K562 (cell line): ENCODE results near the gene ATXN3. TPM values are rescaled to one million over a fixed set of nuclear protein-coding genes. Genes with fewer than 3 reads are reported as not detected.

Source experiments
- ATAC-seq: fragments of 200-7000 bp; cut with Tn5 transposase; 3 replicates; pipeline ENCODE4 v1.9.1; 2020; ENCODE audit warnings: moderate library complexity
- BruUV-seq: library from RNA; stranded (reverse); fragments of 400-500 nt; replicated peaks from 2 replicates; lab custom pipeline; 2021; lab: Mats Ljungman, UMichigan
- CTCF ChIA-PET: fragments of 300-600 bp; formaldehyde crosslinking; extraction: SDS; loops from one replicate; lab custom pipeline; 2021; ENCODE audit warnings: low intra/inter-chr PET ratio; lab: Yijun Ruan, JAX
- POLR2A ChIA-PET: fragments of 300-600, 350-650 bp; sonication (Branson Sonifier 250); formaldehyde crosslinking; extraction: SDS; loops from one replicate; lab custom pipeline; 2021; ENCODE audit warnings: antibody characterized with exemption, inconsistent platforms; lab: Yijun Ruan, JAX
- DNase-seq, 4 experiments: peaks; one replicate each; pipeline versions ENCODE4 v3.0.0 to v3.0.0-alpha.2; 2011 to 2018; ENCODE audit warnings: low spot score in 3 of 4, mixed read lengths in 3 of 4; ENCODE audit errors: extremely low read depth in 1 of 4
- FAIRE-seq: peaks from 2 replicates; lab custom pipeline; 2011; peaks lifted over from hg19 to GRCh38; lab: Jason Lieb, UNC
- H2AFZ ChIP-seq: 2 replicates; pipeline ENCODE4 v1.6.0; 2011; ENCODE audit warnings: low read depth, low read length, control low read depth, inconsistent platforms
- H3K27ac ChIP-seq: fragments of 200-600 bp; 3 replicates; pipeline ENCODE4 v1.8.0; 2011; ENCODE audit warnings: low read depth, mild to moderate bottlenecking, control low read depth, inconsistent platforms, low read length, moderate library complexity, mixed read lengths; ENCODE audit errors: extremely low read depth
- H3K27me3 ChIP-seq, 2 experiments: fragments of 300-600 bp in 1 of 2; 2 replicates in 1 of 2; 3 replicates in 1 of 2; pipeline versions ENCODE4 v1.6.0 to v1.8.0; 2011; ENCODE audit warnings: inconsistent platforms in 2 of 2, low read length in 2 of 2, mild to moderate bottlenecking in 1 of 2, mixed read lengths in 1 of 2, moderate library complexity in 1 of 2; ENCODE audit not compliant: control insufficient read depth in 2 of 2, insufficient read depth in 2 of 2
- H3K36me3 ChIP-seq: fragments of 300-600 bp; 3 replicates; pipeline ENCODE4 v1.8.0; 2011; ENCODE audit warnings: mild to moderate bottlenecking, low read length, inconsistent platforms; ENCODE audit not compliant: control insufficient read depth, insufficient read depth
- H3K4me1 ChIP-seq, 2 experiments: fragments of 200-600 bp in 1 of 2; replicated peaks in 1 of 2; 2 replicates in 1 of 2; 3 replicates in 1 of 2; pipeline versions ENCODE4 v1.5.1 to v1.8.0; 2011; ENCODE audit warnings: inconsistent platforms in 2 of 2, low read length in 2 of 2, mild to moderate bottlenecking in 1 of 2, mixed read lengths in 1 of 2, moderate library complexity in 1 of 2; ENCODE audit not compliant: control insufficient read depth in 2 of 2, insufficient read depth in 2 of 2
- H3K4me2 ChIP-seq: 2 replicates; pipeline ENCODE4 v1.6.1; 2011; ENCODE audit warnings: low read length, control low read depth, inconsistent platforms, mixed read lengths; ENCODE audit not compliant: insufficient read depth
- H3K4me3 ChIP-seq: fragments of 200-600 bp; sonication (generic), shearing (Covaris generic); 2 replicates; pipeline ENCODE4 v1.5.1; 2016; ENCODE audit warnings: control low read depth, inconsistent platforms
- H3K79me2 ChIP-seq: fragments of 200-600 bp; 3 replicates; pipeline ENCODE4 v1.8.0; 2011; ENCODE audit warnings: low read length, inconsistent platforms; ENCODE audit not compliant: control insufficient read depth, insufficient read depth
- H3K9ac ChIP-seq, 2 experiments: 2 replicates each; pipeline versions ENCODE4 v1.6.0 to v1.6.1; 2011; ENCODE audit warnings: low read depth in 2 of 2, low read length in 2 of 2, control low read depth in 1 of 2, inconsistent platforms in 1 of 2, mild to moderate bottlenecking in 1 of 2, mixed read lengths in 1 of 2; ENCODE audit not compliant: insufficient read depth in 1 of 2
- H3K9me1 ChIP-seq: one replicate; pipeline ENCODE4 v1.6.0; 2011; ENCODE audit warnings: inconsistent platforms, mild to moderate bottlenecking, low read length, moderate library complexity; ENCODE audit not compliant: control insufficient read depth, insufficient read depth
- H3K9me3 ChIP-seq: replicated peaks from 2 replicates; pipeline ENCODE4 v1.5.1; 2011; ENCODE audit warnings: low read depth, low read length, inconsistent platforms; ENCODE audit not compliant: control insufficient read depth, insufficient read depth
- H4K20me1 ChIP-seq: replicated peaks from 2 replicates; pipeline ENCODE4 v1.6.1; 2011; ENCODE audit warnings: low read length, inconsistent platforms, mixed read lengths; ENCODE audit not compliant: control insufficient read depth, insufficient read depth
- BRD4 ChIP-seq: fragments of 200-600 bp; sonication (generic); IDR thresholded peaks from 2 replicates; pipeline ENCODE4 v1.6.1; 2017; ENCODE audit warnings: inconsistent platforms
- HMG20A ChIP-seq: fragments of 450-650 bp; formaldehyde crosslinking; conservative IDR thresholded peaks from 2 replicates; pipeline ENCODE4 v1.4.0; 2020; ENCODE audit warnings: mild to moderate bottlenecking, mixed read lengths
- HOXB6 ChIP-seq: fragments of 250-450 bp; sonication (Bioruptor Pico); IDR thresholded peaks from 2 replicates; pipeline ENCODE4 v1.5.1; 2022; ENCODE audit warnings: mild to moderate bottlenecking, borderline replicate concordance
- PTRF ChIP-seq: fragments of 450-650 bp; IDR thresholded peaks from 2 replicates; pipeline ENCODE4 v1.6.1; 2016; ENCODE audit warnings: mild to moderate bottlenecking, missing genetic modification characterization, missing compliant biosample characterization
- RNF2 ChIP-seq: sonication (generic); IDR thresholded peaks from 2 replicates; pipeline ENCODE4 v1.6.1; 2016
- ZBTB8A ChIP-seq: fragments of 450-650 bp; IDR thresholded peaks from 2 replicates; pipeline ENCODE4 v1.6.1; 2018; ENCODE audit warnings: mild to moderate bottlenecking, moderate library complexity; ENCODE audit not compliant: partially characterized antibody
- WGBS: fragments of 100-300 bp; shearing (Covaris generic); methylation state at CpG from one replicate; pipeline ENCODE4 v1.1.6; 2016; ENCODE audit warnings: low coverage, mixed read lengths; ENCODE audit not compliant: insufficient coverage; ENCODE audit errors: missing lambda C conversion rate; 5-methylcytosine and 5-hydroxymethylcytosine counted together
- in situ Hi-C: fragments of 300-500 bp; cut with MboI; formaldehyde crosslinking; loops from 4 replicates; pipeline ENCODE4 v1.15.0; 2018; ENCODE audit warnings: inconsistent platforms, mixed read lengths
- intact Hi-C: fragments of 100-400 bp; cut with micrococcal nuclease; formaldehyde crosslinking; loops from 2 replicates; pipeline ENCODE4 v1.14.2; 2022
- polyA plus RNA-seq, 8 experiments: library from polyadenylated mRNA; depleted of rRNA in 4 of 8; stranded (reverse) in 5 of 8; unstranded in 3 of 8; fragments of >200 nt; fragmentation: Nextera tagmentation in 2 of 8; fragmentation: Illumina TruSeq in 1 of 8; extraction: Ambion mirVana in 2 of 8; extraction: Trizol in 1 of 8; gene quantifications; 2 replicates each; pipeline versions ENCODE4 v1.2.1 to v1.2.3, GENCODE V29; 2011 to 2014; ENCODE audit warnings: inconsistent platforms in 1 of 8, missing spikeins in 1 of 8
- total RNA-seq, 7 experiments: library from RNA; depleted of rRNA in 6 of 7; stranded (reverse); fragments of >200 nt in 6 of 7; fragmentation: Illumina TruSeq in 2 of 7; extraction: Trizol in 2 of 7; gene quantifications; 2 replicates each; pipeline versions ENCODE4 v1.2.1 to v1.2.3, GENCODE V29; 2011 to 2021; ENCODE audit warnings: low replicate concordance in 1 of 7
- TF ChIP-seq, protein P1 (sequence below), 2 experiments: fragments of 450-650 bp; conservative IDR thresholded peaks; 2 replicates each; pipeline ENCODE4 v1.6.1; 2017; ENCODE audit warnings: mild to moderate bottlenecking in 2 of 2, moderate library complexity in 2 of 2

ATXN3 gene
- total and polyA plus RNA-seq, 9 of the 15 experiments (the other 6 are each of a cell fraction or from before 2014, with no cell fraction given) = 11.3 to 25.0 (median 14.6) TPM

DNA sequence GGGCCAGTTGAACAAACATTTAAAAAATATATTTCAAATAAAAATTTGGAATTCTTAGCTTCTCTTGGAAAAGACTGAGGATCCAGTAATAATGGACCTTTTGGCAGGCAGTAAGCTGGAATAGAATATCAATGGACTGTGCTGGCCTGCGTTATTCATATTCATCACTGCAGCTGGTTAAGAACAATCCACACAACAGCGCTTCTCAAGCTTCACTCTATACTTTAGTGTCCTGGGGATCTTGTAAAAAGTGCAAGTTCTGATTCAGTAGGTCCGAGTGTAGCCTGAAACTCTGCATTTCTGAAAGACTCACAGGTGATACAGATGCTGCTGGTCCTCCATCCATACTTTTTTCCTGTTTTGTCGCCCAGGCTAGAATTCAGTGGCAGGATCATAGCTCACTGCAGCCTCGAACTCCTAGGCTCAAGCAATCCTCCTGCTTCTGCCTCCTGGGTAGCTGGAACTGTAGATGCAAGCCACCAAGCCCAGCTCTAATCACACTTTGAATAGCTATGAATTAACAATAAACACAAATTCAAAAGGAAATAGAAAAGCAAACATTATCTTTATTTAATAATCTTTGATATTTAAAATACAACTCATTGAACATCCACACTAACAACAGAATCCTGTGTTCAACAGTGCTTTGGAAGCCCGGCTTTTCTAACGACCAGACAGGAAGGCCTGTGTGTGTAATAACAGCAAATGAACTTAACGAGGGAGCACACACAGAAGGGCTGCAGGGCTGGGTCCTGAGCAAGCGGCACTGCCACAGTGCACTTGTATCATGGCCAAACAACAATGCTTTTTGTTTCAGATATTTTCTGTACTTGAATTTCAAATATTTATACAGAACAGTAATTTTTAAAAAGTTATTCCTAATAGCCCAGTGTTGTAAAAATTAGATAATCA is 48.1 kb downstream of the ATXN3 start:
- Histone ChIP-seq H3K9ac (no peak overlapping the region), H4K20me1 (no peaks in the 10 kb centered on the region), H3K9me1 (no peaks in the 10 kb centered on the region), H2AFZ (no peak overlapping the region), H3K9me3 (no peaks in the 10 kb centered on the region), H3K27me3 (no peaks in the 10 kb centered on the region), H3K4me3 (no peak overlapping the region), H3K79me2 (no peaks in the 10 kb centered on the region), H3K4me1 (no peaks in the 10 kb centered on the region), H3K4me2 (no peak overlapping the region), H3K27ac (no peak overlapping the region), H3K36me3 (no peaks in the 10 kb centered on the region; the same call in 2 of the 3 replicates)
- FAIRE-seq (no peak), DNase-seq (no peak), ATAC-seq (no peak)
- intact Hi-C loops = no loop called here
- WGBS = 51% methylated on average over 9 of the region's 9 CpGs
- POLR2A ChIA-PET = no interaction called here
- in situ Hi-C loops = no loop called here
- BruUV-seq = no TSS peak
- TF ChIP-seq, protein P1, sequence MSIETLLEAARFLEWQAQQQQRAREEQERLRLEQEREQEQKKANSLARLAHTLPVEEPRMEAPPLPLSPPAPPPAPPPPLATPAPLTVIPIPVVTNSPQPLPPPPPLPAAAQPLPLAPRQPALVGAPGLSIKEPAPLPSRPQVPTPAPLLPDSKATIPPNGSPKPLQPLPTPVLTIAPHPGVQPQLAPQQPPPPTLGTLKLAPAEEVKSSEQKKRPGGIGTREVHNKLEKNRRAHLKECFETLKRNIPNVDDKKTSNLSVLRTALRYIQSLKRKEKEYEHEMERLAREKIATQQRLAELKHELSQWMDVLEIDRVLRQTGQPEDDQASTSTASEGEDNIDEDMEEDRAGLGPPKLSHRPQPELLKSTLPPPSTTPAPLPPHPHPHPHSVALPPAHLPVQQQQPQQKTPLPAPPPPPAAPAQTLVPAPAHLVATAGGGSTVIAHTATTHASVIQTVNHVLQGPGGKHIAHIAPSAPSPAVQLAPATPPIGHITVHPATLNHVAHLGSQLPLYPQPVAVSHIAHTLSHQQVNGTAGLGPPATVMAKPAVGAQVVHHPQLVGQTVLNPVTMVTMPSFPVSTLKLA (conservative IDR thresholded peaks at IDR 0.05) = no peak
- no peak for TF ChIP-seq BRD4
- no peak for TF ChIP-seq RNF2
- no peak for TF ChIP-seq HMG20A
- TF ChIP-seq PTRF = no peak
- no peak for TF ChIP-seq ZBTB8A
- TF ChIP-seq HOXB6 (CRISPR knock-in tag) = no peak
- CTCF ChIA-PET = no interaction called here
